ENCODE data around the gene MOB3A.

GRCh38 chr19:2097203-2097885 is 1.2 kb upstream of the MOB3A start:
- TF ChIP-seq CTCF (IDR thresholded peaks at IDR 0.05; ENCODE audit: borderline replicate concordance, extremely low read depth, low read length, poor library complexity, severe bottlenecking) (no peak), EZH2 (IDR thresholded peaks at IDR 0.05; ENCODE audit: borderline replicate concordance, low read depth, low read length, severe bottlenecking) (no peak)

Data from DND-41 (cell line).